Amniotic epithelial cell (primary cell): ENCODE results near the gene DNAJC10.
"Not testable (repeated sequence)": the region's sequence is repeated elsewhere in the genome, so short reads cannot be mapped to it uniquely, and the experiment has no call there.

Experiments
- DNase-seq: peaks from one replicate; pipeline ENCODE4 v3.0.0-alpha.2; 2010; ENCODE audit warnings: low read depth

DNAJC10 gene

DNA sequence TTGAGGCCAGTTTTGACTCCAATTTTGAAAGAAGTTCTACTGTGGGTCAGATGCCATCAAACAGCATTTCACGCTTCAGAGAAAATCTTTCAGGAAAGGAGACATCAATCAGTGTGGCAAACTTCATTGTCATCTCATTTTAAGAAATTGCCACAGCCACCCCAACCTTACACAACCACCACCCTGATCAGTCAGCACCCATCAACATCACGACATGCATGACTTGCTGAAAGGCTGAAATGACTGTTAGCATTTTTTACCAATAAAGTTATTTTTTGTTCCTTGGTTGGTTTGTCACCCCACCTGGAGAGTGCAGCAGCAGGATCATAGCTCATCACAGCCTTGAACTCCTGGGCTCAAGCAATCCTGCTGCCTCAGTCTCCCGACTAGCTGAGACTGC is 10.4 kb downstream of the DNAJC10 start:
- no peak for DNase-seq

GRCh38 chr2:182728014-182728413 is 12.0 kb downstream of the DNAJC10 start:
- no peak for DNase-seq

DNA sequence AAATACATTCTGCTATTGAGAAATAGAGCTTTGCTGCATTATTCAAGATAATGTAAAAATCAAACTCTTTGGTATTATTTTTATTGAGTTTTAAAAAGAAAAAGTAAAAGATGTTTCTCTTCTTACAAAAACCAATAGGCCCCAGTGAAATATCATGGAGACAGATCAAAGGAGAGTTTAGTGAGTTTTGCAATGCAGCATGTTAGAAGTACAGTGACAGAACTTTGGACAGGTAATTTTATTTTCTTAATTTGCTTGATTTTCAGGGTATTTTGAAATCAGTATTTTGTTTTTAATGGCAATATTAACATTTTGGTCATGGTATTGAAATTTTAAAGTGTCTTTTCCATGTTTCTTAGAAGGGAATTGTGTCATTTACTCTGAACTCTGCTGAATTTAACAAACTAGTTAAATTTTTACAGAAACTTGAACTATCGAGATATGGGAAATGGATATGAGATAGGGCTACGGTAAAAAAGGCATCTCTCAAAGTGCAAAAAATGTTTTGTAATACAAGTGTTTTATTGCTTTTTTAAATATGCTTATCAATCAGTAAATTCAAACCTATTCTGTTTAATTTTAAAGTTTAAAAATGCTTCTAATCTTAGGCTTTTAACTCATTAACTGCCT is 13.8 kb downstream of the DNAJC10 start:
- DNase-seq, result no peak

- DNase-seq, result no peak
Measured at GRCh38 chr2:182730486-182730885, 14.4 kb downstream of the DNAJC10 start.

GRCh38 chr2:182732736-182733135 is 16.7 kb downstream of the DNAJC10 start:
- DNase-seq, result no peak

GRCh38 chr2:182733572-182733971 is 17.5 kb downstream of the DNAJC10 start:
- no peak for DNase-seq

- not testable (repeated sequence) for DNase-seq
Measured at GRCh38 chr2:182736856-182737255, 20.8 kb downstream of the DNAJC10 start.

DNA sequence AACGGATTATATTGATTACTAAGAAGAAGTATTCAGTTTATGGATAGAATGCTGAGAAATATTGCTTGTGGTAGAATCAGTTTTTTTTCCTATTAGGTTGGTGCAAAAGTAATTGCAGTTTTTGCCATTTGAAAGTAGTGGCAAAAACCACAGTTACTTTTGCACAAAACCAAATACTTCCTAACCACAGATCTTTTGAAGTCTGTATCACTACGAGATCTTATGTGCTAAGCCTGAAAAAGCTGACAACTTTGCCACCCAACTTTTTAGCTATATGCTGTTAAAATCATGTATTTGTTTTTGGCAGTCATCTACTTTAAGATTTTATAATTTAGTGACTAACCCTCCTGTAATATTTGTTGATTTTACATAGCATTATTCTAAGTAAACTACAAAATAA is 24.6 kb downstream of the DNAJC10 start:
- no peak for DNase-seq

- no peak for DNase-seq
Measured at GRCh38 chr2:182741620-182742019, 25.6 kb downstream of the DNAJC10 start.

GRCh38 chr2:182744490-182744889 is 28.4 kb downstream of the DNAJC10 start:
- DNase-seq, result peak; percentile 53

DNA sequence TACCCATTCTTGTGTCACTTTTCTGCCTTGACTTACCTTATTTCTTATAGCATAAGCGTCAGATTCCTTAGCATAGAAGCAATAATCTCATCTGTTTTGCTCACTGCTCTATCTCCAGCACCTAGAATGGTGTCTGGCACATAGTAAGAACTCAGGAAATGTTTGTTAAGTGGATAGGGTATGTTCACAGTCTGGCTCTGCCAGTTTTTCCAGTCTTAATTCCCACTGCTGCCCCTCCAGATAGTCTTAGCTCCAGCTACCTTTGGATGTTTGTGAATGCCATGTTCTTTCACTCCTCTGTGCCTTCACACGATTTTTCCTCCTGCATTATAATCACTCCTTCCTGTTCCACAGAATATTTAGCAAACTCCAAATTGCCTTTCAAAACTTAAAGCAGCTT is 29.0 kb downstream of the DNAJC10 start:
- DNase-seq, result no peak

- not testable (repeated sequence) for DNase-seq
Measured at GRCh38 chr2:182745894-182746293, 29.8 kb downstream of the DNAJC10 start.

DNA sequence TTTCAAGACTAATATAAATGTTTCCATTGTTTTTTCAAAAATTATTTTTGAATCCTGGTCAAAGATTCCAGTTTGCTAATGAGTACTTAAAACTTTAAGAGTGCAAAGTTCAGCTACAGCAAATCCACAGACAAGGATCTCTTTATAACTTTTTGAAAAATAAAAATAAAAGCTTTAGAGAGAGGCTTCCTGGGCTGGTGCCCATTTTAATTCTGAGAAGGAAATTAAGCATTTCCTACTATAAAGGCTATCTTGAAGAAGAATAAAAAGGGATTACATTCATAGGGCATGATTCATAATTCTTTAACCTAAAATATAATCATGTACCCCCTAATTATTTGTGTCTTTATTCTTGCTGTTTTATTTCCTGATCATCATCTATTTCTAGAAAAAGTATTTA is 38.2 kb downstream of the DNAJC10 start:
- DNase-seq, result no peak

DNA sequence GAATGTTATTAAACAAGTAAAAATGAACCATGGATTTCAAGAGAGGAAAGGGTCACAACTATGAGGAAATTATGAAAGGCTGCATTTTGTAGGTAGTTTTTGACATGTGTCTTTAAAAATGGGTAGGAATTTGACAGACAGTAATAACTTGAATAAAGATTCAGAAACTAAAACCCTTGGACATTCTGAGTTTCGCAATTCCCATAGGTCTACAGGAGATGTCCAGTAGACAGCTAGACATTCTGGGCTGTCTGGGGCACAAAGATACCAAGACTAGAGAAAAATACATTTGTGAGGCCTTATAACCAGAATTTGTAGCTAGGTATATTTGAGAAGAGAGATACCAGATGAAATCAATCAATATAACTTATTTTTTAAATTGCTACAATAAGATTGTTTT is 42.3 kb downstream of the DNAJC10 start:
- no peak for DNase-seq

DNA sequence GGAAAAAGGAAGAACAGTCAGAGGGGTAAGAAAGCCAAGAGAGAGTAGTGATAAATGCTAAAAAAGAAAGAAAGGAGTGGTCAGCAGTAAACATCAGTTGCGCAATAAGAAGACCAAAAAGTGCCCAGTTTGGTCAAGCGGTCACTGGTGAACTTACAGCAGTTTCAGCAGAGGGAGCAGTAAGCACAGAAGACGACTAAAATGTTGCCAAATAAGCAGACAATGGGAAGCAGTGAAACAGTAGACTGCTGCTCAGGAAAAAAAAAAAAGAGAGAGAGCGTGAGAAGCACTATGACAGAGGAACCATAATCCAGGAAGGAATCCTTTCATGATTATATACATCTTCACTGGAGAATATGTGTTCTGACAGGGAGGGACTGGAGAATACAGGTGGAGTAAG is 45.8 kb downstream of the DNAJC10 start:
- DNase-seq, result peak; percentile 69

GRCh38 chr2:182763311-182763912 is 47.4 kb downstream of the DNAJC10 start:
- DNase-seq, result peak; percentile 67

DNA sequence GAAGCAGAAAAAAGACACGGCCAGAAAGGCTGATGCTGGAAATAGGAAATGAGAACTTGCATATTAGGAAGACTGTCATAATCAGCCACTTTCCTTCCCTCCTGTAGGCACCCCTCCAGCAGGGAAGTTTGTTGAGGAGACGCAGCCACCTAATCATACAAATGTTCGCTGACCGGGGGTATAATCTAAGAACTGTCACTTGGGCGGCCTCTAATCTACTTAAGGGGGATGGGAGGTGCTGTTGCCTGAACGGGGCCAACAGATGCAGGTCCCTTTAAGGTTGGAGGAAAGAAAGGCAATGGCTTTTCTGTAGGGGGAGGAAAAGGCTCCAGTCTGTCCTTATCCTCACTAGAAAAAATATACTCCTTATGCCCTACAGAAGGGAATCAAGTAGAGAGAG is 50.6 kb downstream of the DNAJC10 start:
- no peak for DNase-seq

DNA sequence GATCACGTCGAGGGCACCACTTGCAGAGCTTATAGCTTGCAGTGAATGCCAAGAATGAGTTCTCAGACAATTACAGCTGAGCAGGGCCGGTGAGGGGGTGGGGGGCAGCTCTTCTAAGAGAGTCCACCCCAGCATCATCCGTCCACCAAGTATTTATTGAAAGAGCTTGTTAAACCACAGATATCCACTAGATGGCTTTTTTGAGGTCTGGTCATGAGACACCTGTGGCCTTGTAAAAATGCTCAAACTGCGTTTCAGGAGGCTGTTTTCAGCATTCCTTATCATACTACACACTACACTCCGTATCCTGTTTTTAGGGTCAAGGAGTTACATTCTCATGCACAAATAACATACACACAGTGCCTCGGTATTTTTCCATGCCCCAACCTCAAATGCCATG is 51.5 kb downstream of the DNAJC10 start:
- peak; percentile 69 for DNase-seq

DNA sequence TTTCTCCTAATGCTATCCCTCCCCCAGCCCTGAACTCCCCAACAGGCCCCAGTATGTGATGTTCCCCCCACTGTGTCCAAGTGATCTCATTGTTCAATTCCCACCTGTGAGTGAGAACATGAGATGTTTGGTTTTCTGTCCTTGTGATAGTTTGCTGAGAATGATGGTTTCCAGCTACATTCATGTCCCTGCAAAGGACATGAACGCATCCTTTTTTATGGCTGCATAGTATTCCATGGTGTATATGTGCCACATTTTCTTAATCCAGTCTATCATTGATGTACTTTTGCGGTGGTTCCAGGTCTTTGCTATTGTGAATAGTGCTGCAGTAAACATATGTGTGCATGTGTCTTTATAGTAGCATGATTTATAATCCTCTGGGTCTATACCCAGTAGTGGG is 52.9 kb downstream of the DNAJC10 start:
- not testable (repeated sequence) for DNase-seq

DNA sequence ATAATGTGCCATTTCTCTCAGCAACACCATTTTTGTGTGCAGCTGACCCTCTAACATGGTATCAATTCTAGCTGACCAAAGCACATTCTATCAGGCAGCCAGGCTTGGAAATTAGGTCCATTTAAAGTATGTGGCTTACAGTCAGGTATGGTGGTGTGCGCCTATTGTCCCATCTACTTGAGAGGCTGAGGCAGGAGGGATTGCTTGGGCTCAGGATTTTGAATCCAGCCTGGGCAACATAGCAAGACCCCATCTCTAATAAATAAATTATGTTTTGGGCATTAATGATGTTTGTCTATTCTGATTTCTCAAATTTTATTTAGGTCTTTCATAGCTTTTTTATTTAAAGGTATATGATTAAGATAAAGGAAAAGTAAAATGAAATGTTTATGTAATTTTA is 63.3 kb downstream of the DNAJC10 start:
- DNase-seq, result no peak

GRCh38 chr2:182781099-182781498 is 65.0 kb downstream of the DNAJC10 start:
- DNase-seq, result not testable (repeated sequence)

DNA sequence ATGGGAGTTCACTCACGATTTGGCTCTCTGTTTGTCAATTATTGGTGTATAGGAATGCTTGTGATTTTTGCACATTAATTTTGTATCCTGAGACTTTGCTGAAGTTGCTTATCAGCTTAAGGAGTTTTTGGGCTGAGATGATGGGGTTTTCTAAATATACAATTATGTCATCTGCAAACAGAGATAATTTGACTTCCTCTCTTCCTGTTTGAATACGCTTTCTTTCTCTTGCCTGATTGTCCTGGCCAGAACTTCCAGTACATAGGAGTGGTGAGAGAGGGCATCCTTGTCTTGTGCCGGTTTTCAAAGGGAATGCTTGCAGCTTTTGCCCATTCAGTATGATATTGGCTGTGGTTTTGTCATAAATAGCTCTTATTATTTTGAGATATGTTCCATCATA is 66.6 kb downstream of the DNAJC10 start:
- not testable (repeated sequence) for DNase-seq

DNA sequence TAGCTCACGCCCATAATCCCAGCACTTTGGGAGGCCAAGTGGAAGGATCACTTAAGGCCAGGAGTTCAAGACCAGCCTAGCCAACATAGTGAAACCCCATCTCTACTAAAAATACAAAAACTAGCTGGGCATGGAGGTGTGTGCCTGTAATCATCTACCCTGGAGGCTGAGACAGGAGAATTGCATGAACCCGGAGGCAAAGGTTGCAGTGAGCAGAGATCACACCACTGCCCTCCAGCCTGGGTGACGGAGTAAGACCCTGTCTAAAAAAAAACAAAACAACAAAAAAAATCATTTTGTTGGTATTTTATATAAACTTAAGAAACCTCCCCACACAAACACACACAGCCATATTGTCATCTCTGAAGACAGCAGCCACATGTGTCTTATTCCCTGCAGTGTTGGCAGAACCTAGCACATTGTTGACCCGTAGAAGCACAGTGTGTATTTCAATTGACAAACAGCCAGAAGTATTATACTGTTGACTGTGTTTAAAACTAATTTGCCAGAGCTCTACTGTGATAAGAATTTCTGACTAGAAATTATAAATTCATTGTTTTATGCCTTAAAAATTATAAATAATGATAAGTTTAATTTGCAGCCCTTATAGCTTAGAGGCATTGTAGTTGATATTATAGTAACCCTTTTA is 68.1 kb downstream of the DNAJC10 start:
- DNase-seq, result no peak

DNA sequence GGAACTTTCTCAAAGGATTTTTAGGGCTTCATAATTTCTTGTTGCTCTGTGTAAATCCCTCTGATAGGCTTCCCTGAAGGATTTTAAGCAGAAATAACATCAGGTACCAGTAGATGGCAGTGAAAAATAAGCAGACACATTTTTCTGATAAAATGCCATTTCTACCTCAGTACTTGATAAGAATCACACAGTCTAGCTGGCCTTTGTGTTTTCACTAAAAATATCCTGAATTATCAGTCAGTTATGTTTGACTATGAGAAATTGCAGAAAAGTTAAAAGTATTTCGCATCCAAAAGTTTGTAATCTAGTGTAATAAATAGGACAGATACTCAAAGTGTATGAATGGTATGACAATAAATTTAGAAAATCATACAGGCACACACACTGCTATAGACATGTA is 68.7 kb downstream of the DNAJC10 start:
- peak; percentile 69 for DNase-seq
